ENCODE measurements around the gene CACNA1C.

CACNA1C gene

DNA sequence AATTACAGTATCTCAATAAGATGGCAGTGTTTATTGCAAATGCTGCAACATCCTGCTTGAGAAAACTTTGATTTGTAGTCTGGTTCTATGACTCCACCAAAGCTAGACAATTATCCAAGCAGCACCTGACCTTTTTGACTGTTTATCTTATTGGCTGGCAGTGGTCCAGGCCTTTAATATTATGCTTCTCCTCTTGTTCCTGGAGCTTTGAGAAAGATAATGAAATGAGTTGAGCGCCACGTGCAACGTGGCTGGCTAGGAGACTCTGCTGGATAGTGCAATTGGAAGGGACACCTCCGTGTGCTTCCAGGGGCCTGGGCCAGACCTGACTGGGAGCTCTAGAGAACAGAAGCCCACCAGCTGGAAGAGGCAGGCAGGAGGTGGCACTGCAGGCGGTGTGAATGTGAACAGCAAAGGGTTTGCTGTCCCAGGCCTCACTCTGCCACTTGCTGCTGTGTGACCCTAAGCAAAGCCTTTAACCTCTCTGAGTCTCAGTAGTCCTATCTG is 349.3 kb downstream of the CACNA1C start:
- no peak for DNase-seq

DNA sequence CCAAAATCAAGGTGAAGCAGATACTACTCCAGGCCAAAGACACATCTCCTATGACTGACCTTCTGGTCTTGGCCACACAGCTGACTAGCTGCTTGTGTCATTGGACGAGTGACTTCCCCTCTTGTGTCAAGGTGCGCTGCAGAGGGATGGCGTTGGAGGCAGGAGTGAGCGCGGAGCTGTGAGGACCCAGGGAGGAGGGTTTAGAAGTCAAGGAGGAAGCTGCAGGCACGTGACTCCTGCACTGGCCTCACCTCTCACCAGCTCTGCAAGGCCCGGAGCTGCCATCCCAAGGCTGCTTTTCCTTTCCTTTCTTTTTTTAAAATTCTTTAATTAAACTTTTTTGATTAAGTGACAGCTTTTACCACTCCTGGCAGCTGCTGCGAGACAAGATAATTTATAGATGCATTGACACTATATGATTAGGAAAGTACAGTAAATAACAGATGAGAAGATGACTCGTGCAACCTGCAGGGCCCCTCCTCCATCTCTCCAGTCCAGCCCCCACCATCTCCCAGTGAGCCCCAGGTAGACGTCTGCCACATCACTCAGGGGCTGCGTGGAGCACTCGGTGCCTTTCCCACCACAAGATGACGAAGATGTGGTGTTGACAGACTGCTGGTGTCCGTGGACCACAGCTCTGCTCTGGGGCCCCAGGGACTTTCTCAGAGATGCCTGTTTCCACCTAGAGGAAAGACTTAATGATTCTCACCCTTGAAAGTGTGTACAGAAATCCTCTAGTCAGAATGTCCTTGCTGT is 350.6 kb downstream of the CACNA1C start:
- no peak for DNase-seq

DNA sequence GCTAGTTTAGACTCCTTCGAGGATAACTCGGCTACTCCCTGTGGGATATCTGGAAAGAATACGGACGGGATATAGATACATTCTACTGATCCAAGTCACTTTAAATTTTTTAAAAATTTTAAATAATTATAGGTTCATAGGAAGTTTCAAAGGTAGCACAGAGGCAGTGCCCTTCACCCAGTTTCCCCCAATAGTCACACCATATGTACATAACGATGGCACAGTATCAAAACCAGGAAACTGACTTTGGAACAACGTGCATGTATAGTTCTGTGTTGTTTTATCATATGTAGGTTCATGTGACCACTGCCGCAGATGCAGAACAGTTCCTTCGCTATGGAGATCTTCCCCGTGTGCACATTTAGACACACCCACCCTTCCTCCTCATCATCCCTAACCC is 352.3 kb downstream of the CACNA1C start:
- no peak for DNase-seq

DNA sequence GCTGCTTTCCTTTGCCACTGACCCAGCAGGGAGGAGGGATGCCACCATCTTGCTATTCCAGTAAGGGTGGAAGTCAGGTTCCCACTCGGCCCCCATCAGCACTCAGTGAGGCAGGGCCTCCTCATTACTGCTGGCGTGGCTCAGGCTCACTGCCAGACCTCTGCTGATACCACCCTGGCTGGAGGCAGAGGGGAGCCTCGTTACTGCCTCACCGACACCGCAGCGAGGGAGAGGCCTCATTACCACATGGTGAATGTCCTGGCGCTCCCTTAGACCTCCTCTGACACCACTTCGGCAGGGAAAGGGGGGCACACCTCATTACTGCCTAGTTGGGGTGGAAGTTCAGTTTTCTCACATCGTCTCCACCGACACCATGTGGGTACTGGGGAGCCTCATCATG is 354.1 kb downstream of the CACNA1C start:
- no peak for DNase-seq

- no peak for DNase-seq
Measured at GRCh38 chr12:2408262-2408661, 355.5 kb downstream of the CACNA1C start.

GRCh38 chr12:2409656-2410265 is 357.0 kb downstream of the CACNA1C start:
- DNase-seq = no peak

DNA sequence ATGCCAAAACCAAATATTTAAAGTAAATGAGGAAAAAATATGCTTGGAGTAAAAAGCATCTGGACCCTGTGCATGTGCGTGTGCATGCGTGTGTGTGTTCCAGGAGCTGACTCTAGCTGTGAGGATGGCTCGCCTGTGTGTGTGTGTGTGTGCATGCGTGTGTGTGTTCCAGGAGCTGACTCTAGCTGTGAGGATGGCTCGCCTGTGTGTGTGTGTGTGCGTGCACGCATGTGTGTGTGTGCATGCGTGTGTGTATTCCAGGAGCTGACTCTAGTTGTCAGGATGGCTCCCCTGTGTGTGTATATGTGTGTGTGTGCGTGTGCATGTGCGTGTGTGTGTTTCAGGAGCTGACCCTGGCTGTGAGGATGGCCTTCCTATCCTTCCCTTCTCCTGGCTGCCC is 357.7 kb downstream of the CACNA1C start:
- DNase-seq = no peak

DNA sequence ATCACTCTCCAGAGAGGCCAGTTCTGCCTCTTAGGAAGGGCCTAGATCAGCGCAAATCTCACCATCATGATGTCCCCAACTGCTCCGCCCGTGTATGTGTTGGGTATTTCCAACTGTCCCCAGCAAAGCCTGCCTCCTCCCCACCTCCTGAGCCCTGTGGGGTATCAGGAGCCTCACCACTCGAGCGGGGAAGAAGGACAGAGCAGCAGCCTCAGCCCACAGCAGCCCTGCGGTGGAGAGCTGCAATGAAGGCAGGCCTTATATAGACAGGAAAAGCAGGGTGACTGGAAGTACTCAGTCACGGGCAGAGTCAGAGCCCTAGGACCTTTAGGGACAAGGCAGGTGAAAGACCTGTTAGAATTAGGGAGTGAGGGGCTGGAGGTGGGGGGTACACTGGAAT is 358.2 kb downstream of the CACNA1C start:
- DNase-seq = no peak

DNA sequence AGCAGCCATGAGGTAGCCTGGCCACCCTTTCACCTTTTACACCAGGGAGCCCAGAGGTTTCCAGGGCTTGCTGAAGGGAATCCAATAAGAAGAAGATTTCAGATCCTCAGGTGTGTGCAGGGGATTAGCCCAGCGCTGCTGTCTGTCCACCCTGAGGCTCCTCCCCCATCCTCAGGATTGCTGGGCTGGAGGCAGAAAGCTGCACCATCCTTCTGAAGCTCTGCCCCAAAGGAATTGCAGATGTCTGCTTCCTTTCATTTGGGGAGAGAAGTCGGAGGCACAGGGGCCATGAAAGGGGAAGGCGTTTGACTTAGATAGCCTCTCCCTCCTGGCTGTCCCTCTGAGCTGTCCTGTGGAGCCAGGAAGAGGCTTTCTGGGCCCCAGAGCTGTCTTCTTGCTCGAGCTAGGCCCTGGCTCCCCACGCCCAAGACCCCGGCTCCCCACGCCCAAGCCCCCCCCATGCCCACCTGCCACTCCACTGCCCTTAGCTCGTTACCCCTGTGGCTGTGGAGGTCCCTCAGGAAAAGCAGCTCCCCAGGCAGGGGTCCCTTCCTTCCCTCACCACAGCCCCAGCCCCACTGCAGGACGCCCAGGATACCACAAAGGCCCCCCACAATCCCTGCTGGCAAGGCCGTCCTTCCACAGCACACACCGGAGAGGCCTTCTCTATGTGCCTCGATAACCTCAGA is 359.0 kb downstream of the CACNA1C start:
- no peak for DNase-seq

DNA sequence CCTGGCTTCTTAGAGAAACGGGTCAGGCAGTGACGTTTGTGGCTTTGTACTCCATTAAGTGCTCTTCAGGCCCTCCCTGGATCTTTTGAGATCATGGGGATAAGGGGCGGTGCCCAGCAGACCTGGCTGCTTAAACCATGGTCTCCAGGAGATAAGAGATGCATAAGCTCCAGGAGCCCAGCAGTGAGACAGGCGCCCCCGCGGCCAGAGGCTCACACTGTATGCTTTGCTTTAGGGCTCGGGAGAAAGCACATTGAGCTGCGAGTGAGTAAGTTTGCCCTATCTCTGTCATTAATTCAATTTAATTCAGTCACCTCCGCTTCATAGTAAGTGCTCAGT is 359.5 kb downstream of the CACNA1C start:
- DNase-seq = no peak

GRCh38 chr12:2413301-2413700 is 360.5 kb downstream of the CACNA1C start:
- no peak for DNase-seq

DNA sequence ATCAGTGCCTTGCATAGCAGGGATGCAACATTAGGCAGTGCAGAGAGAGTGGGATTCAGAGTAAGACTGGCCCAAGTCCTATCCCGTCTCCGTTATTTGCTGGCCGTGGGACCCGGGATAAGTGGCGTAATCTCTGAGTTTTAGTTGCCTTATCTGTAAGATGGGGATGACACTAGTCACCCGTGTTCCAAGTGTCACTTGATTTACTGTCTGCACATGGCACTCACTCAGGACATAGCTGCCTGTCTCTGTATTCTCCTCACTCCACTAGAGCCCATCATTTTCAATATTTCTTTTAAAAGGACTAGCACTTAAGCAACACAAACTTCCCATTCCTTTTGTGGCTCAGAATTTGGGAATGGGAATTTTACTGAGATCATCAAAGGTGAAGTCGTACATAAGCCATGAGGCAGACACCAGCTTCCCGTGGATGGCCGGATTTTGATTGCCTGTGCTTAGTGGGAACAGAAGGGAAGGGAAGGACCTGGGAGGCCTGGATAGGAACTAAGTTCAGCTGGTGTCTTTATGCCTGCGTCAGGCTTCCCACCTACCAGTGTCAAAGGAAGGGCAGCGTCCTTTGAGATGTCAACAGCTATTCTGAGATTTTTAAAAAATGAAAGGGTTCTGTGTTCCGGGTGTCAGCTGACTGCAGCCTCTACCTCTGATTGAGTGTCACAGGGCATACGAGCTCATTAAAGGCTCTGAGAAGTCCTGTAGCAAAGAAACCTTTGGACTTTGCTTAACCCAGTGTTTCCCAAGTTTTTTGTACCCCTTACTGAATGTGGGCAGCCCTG is 361.4 kb downstream of the CACNA1C start:
- DNase-seq = no peak

DNA sequence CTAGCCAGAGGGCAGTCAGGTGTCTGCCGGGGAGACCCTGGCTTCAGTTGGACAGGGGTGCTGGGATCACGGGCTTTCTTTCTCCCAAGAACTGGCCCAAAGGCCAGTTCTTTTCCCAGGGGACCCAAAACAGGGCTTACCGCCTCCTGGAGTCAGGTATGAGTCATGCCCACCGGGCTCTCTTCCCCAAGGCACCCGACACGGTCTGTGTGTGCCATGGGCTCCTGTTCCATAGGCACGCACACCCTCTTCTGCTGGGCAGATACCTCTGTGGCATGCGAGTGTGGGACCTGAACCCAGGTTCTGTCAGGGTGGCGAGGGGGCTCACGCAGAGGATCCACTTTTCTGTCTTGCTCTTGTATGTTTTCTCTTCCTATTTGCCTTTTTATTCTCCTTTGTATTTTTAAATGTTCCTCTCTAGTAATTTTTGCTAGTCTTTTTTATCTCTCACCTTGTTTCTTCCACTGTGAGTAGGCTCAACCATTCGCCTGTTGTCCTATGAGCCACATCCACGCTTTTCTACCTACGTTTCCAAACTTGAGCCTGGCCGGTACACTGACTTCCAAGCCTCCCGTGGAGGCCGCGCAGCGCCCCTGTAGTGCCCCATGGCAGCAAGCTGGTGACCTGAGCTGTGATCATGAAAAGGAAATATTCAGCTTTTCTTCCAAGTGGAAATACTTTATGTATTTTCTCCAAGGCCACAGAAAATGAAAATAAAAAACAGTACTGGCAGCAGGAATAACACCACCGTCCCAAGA is 362.2 kb downstream of the CACNA1C start:
- DNase-seq = no peak

GRCh38 chr12:2415568-2415944 is 362.8 kb downstream of the CACNA1C start:
- DNase-seq = no peak

DNA sequence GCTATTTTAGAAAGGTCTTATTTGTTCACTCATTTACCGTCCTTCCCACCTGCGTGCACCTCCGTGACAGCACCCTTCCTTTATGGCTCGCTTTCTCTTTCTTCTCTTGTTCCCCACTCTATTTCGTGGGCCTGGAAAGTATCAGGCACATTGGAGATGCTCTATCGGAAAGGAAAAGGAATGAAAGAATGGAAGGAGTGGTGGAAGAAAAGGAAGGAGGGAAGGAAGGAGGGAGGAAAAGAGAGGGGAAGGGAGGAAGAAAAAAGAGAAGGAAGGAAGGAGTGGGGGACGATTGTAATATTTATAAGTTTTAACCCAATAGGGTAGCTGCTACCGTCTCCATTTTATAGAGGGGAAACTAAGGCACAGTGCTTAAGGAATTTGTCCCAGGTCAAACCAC is 363.4 kb downstream of the CACNA1C start:
- DNase-seq = no peak

DNA sequence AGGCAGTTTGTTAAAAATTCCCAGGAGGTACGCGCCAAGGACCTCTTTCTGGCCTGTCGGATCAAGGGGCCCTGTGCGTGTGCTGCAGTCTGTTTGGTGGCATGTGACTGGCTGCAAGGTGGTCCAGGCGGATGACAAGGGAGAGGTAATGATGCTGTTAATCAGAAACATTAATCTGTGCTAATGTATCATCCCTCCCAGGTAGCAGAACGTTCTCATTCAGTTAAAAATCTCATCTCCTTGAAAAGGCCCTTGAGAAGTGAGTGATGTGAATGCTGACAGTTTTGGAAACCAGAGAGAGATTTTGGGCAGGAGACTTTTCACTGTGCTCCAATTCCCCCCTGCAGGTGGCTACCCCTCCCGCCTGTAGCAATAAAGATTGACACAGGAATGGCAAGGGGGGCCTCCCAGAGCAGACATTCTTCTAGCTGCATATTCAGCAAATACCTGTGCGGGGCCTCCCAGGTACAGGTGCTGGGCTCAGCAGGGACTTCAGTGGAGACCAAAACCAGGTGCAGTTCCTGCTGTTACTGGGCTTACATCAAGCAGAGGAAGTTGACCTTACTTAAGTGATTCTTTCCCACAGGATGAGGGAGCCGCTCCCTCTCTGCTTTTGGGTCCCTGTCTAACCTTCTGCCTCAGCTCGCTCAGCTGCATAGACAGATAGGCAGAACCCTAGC is 364.8 kb downstream of the CACNA1C start:
- DNase-seq = no peak

DNA sequence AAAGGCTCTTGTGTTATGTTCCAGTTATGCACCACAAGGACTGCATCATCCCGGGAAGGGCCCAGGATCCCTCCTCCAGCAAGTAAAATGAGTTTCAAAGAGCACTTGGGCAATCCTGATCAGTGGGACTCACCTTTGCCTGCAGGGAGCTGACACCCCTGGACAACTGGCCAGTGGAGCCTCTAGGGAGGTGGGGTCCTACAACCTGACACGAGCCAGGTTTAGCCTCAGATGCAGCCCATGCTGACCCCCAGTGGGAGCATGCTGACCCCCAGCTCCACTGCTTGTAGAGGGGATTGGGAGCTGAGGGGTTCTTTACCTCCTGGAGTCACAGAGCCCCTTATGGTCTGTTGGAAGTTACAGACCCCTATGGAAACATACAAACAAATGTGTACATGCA is 365.8 kb downstream of the CACNA1C start:
- DNase-seq = no peak

GRCh38 chr12:2422591-2422990 is 369.8 kb downstream of the CACNA1C start:
- no peak for DNase-seq

GRCh38 chr12:2429032-2429431 is 376.2 kb downstream of the CACNA1C start:
- no peak for DNase-seq

DNA sequence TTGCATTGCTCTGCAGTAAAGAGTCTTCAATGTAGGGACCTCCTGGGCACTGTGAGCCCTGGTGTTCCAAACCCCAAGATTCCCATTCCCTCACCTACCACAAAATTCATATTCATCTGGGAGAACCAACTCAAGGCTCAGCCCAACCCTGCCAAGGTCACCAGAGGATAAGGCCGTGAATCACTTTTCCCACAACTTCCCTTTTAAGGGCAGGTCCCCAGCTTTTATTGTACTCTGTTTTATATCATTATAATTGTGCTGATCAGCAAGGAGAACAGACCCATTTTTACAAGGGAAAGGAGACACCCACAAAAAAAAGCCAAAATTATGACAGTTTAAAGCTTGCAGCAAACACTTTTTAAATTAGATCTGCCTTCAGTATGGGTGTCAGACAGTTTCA is 379.0 kb downstream of the CACNA1C start:
- DNase-seq = no peak

GRCh38 chr12:2432856-2433255 is 380.1 kb downstream of the CACNA1C start:
- no peak for DNase-seq

- no peak for DNase-seq
Measured at GRCh38 chr12:2435511-2435910, 382.7 kb downstream of the CACNA1C start.

Data from NCI-H510A (cell line).